Prostate gland (tissue), 2 donors: Measurements from ENCODE around the gene KSR2. TPM values are rescaled to one million over a fixed set of nuclear protein-coding genes. Genes with fewer than 3 reads are reported as not detected.
"Not testable (repeated sequence)": the region's sequence is repeated elsewhere in the genome, so short reads cannot be mapped to it uniquely, and the experiment has no call there.

Experiments used
- DNase-seq: peaks from one replicate; pipeline ENCODE4 v3.0.0-alpha.2; 2019; ENCODE audit warnings: low spot score
- H3K27ac ChIP-seq, 2 donors: fragments of 200-600 bp; sonication (generic); 2 replicates each; pipeline ENCODE4 v1.5.1; 2017 to 2019
- H3K27me3 ChIP-seq: fragments of 200-600 bp; sonication (generic); replicated peaks from 2 replicates; pipeline ENCODE4 v1.5.1; 2019; ENCODE audit not compliant: insufficient read depth
- H3K36me3 ChIP-seq, 2 donors: fragments of 200-600 bp; sonication (generic); 1 replicate in 1 of 2; 2 replicates in 1 of 2; pipeline versions ENCODE4 v1.5.1 to v1.8.1; 2017 to 2019
- H3K4me1 ChIP-seq: fragments of 200-600 bp; sonication (generic); replicated peaks from 2 replicates; pipeline ENCODE4 v1.5.1; 2019
- H3K4me3 ChIP-seq, 2 donors: fragments of 200-600 bp; sonication (generic); 2 replicates each; pipeline ENCODE4 v1.5.1; 2017 to 2019
- H3K9me3 ChIP-seq: fragments of 200-600 bp; sonication (generic); 2 replicates; pipeline ENCODE4 v1.5.1; 2017
- CTCF ChIP-seq, 4 experiments: fragments of 200-600 bp in 2 of 4; fragments of 450-650 bp in 2 of 4; sonication (generic) in 2 of 4; IDR thresholded peaks; 1 replicate in 3 of 4; 2 replicates in 1 of 4; pipeline ENCODE4 v1.5.1; 2016 to 2019; ENCODE audit warnings: antibody characterized with exemption in 4 of 4, mild to moderate bottlenecking in 2 of 4, moderate library complexity in 2 of 4
- POLR2A ChIP-seq: fragments of 450-650 bp; IDR thresholded peaks from one replicate; pipeline ENCODE4 v1.6.1; 2016; ENCODE audit warnings: antibody characterized with exemption, mild to moderate bottlenecking
- POLR2AphosphoS5 ChIP-seq: sonication (generic); formaldehyde crosslinking; IDR thresholded peaks from one replicate; pipeline ENCODE4 v1.6.1; 2017; ENCODE audit warnings: antibody characterized with exemption
- WGBS: methylation state at CpG from one replicate; pipeline ENCODE4 v1.1.5; 2018; 5-methylcytosine and 5-hydroxymethylcytosine counted together
- intact Hi-C: fragments of 100-400 bp; cut with DNase I; formaldehyde crosslinking; loops from one replicate; pipeline ENCODE4 v1.14.2; 2022
- total RNA-seq, 2 donors: library from RNA; depleted of rRNA; stranded (reverse); fragments of >200 nt; gene quantifications; one replicate each; pipeline ENCODE4 v1.1.0, GENCODE V29; 2016

Gene KSR2
- total RNA-seq, 2 donors from 2014 or later, result 1.0 to 1.7 TPM

GRCh38 chr12:117749431-117749830 lies 219.4 kb downstream of the KSR2 start:
- 68% methylated on average over 3 of the region's 3 CpGs for WGBS
- H3K27ac ChIP-seq, result no peak overlapping the region
- H3K4me1 ChIP-seq, result no peaks in the 10 kb centered on the region
- no peaks in the 10 kb centered on the region for H3K9me3 ChIP-seq
- H3K4me3 ChIP-seq, result no peak overlapping the region
- H3K27me3 ChIP-seq, result no peaks in the 10 kb centered on the region
- no peaks in the 10 kb centered on the region for H3K36me3 ChIP-seq
- intact Hi-C loops, result no loop called here
- no peak for TF ChIP-seq CTCF (IDR thresholded peaks at IDR 0.05)
- TF ChIP-seq POLR2A, result no peak
- no peak for TF ChIP-seq POLR2AphosphoS5
- no peak for DNase-seq

GRCh38 chr12:117746358-117746757 lies 222.4 kb downstream of the KSR2 start:
- H3K4me3 ChIP-seq, H3K36me3 ChIP-seq, intact Hi-C loops, DNase-seq, H3K4me1 ChIP-seq, H3K27me3 ChIP-seq, H3K27ac ChIP-seq, H3K9me3 ChIP-seq: not testable (repeated sequence)

GRCh38 chr12:117744418-117744817 lies 224.4 kb downstream of the KSR2 start:
- TF ChIP-seq CTCF (IDR thresholded peaks at IDR 0.05), result no peak
- TF ChIP-seq POLR2A, result no peak
- no peak for TF ChIP-seq POLR2AphosphoS5
- no peak for DNase-seq

GRCh38 chr12:117743761-117744160 lies 225.0 kb downstream of the KSR2 start:
- no peak overlapping the region for H3K27ac ChIP-seq
- H3K4me3 ChIP-seq, result no peak overlapping the region
- TF ChIP-seq CTCF (IDR thresholded peaks at IDR 0.05) (no peak), POLR2AphosphoS5 (no peak), POLR2A (no peak)
- intact Hi-C loops, result no loop called here
- H3K9me3 ChIP-seq, result no peaks in the 10 kb centered on the region
- WGBS, result 100% methylated on average over 1 of the region's 1 CpG
- no peak for DNase-seq
- H3K4me1 ChIP-seq, result no peaks in the 10 kb centered on the region
- no peaks in the 10 kb centered on the region for H3K27me3 ChIP-seq
- H3K36me3 ChIP-seq, result no peaks in the 10 kb centered on the region

More at GRCh38 chr12:117744418-117744817, 224.4 kb downstream of the KSR2 start:
- Histone ChIP-seq H3K36me3 (no peaks in the 10 kb centered on the region), H3K4me1 (no peaks in the 10 kb centered on the region), H3K27me3 (no peaks in the 10 kb centered on the region), H3K27ac (no peak overlapping the region), H3K4me3 (no peak overlapping the region), H3K9me3 (no peaks in the 10 kb centered on the region)
- intact Hi-C loops, result no loop called here
- WGBS, result 64% methylated on average over 1 of the region's 1 CpG

- TF ChIP-seq POLR2A, result no peak
- TF ChIP-seq POLR2AphosphoS5, result no peak
- no peak overlapping the region for H3K27ac ChIP-seq
- WGBS, result 92% methylated on average over 4 of the region's 4 CpGs
- no peaks in the 10 kb centered on the region for H3K36me3 ChIP-seq
- H3K27me3 ChIP-seq, result no peaks in the 10 kb centered on the region
- no peaks in the 10 kb centered on the region for H3K9me3 ChIP-seq
- no peak for DNase-seq
- no peaks in the 10 kb centered on the region for H3K4me1 ChIP-seq
- H3K4me3 ChIP-seq, result no peak overlapping the region
- intact Hi-C loops, result no loop called here
Observed at GRCh38 chr12:117742721-117743120, 226.1 kb downstream of the KSR2 start.

GRCh38 chr12:117738233-117738632 lies 230.6 kb downstream of the KSR2 start:
- no peaks in the 10 kb centered on the region for H3K36me3 ChIP-seq
- H3K9me3 ChIP-seq, result no peaks in the 10 kb centered on the region
- no peaks in the 10 kb centered on the region for H3K4me1 ChIP-seq
- intact Hi-C loops, result no loop called here
- no peak overlapping the region for H3K4me3 ChIP-seq
- no peak overlapping the region for H3K27ac ChIP-seq
- no peaks in the 10 kb centered on the region for H3K27me3 ChIP-seq
- WGBS, result 62% methylated on average over 6 of the region's 6 CpGs
- no peak for DNase-seq
- TF ChIP-seq POLR2A, result no peak
- no peak for TF ChIP-seq POLR2AphosphoS5
- TF ChIP-seq CTCF (IDR thresholded peaks at IDR 0.05), result no peak
